Glutamatergic neuron (in vitro differentiated cells): Measurements from ENCODE around the gene S1PR1. TPM values are rescaled to one million over a fixed set of nuclear protein-coding genes. Genes with fewer than 3 reads are reported as not detected.
"Not testable (repeated sequence)": the region's sequence is repeated elsewhere in the genome, so short reads cannot be mapped to it uniquely, and the experiment has no call there.

Experiments used
- DNase-seq: peaks from one replicate; pipeline ENCODE4 v3.0.0; 2022
- H3K27ac Mint-ChIP-seq: one replicate; pipeline ENCODE4 v1.8.0; 2020; ENCODE audit warnings: mild to moderate bottlenecking, mixed read lengths, inconsistent platforms; ENCODE audit not compliant: unreplicated experiment
- H3K27me3 Mint-ChIP-seq: one replicate; pipeline ENCODE4 v1.8.0; 2020; ENCODE audit warnings: mild to moderate bottlenecking, moderate library complexity, mixed read lengths, inconsistent platforms; ENCODE audit not compliant: unreplicated experiment
- H3K36me3 Mint-ChIP-seq: one replicate; pipeline ENCODE4 v1.8.0; 2020; ENCODE audit warnings: mild to moderate bottlenecking, mixed read lengths, inconsistent platforms; ENCODE audit not compliant: unreplicated experiment
- H3K4me1 Mint-ChIP-seq: one replicate; pipeline ENCODE4 v1.8.0; 2020; ENCODE audit warnings: mild to moderate bottlenecking, low read depth, mixed read lengths, inconsistent platforms; ENCODE audit not compliant: unreplicated experiment
- H3K4me3 Mint-ChIP-seq: one replicate; pipeline ENCODE4 v1.8.0; 2020; ENCODE audit warnings: mild to moderate bottlenecking, mixed read lengths, inconsistent platforms; ENCODE audit not compliant: unreplicated experiment
- H3K9me3 Mint-ChIP-seq: one replicate; pipeline ENCODE4 v1.8.0; 2020; ENCODE audit warnings: mild to moderate bottlenecking, moderate library complexity, mixed read lengths, inconsistent platforms; ENCODE audit not compliant: unreplicated experiment
- total RNA-seq: library from RNA; stranded (reverse); fragmentation: NEBNext Ultra II Directional; extraction: Animal tissue kit (Norgen Biotek cat#: 25700); gene quantifications from one replicate; pipeline ENCODE4 v1.2.1, GENCODE V29; 2021; ENCODE audit not compliant: unreplicated experiment
- TF ChIP-seq, protein P1 (sequence below): fragments of 200-600 bp; sonication (generic); IDR thresholded peaks from one replicate; pipeline ENCODE4 v1.5.0; 2021; ENCODE audit not compliant: partially characterized antibody, unreplicated experiment

The S1PR1 gene
- total RNA-seq, 1 donor from 2014 or later = not detected

DNA sequence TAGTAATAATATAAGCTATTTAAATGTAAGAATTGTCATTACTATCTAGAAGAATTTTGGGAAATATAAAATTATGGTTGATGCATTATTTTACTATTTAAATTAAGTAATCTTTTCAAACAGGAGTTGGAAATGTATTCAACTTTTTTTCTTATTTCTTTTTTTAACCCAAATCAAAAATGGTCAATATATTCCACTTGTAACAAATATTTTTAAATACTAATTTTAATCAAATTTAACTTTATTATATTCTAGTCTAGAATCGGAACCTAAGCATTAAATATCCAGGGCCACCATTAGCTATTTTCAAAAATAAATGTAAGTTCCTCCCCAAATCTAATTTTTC lies 37.2 kb upstream of the S1PR1 start:
- TF ChIP-seq, protein P1, sequence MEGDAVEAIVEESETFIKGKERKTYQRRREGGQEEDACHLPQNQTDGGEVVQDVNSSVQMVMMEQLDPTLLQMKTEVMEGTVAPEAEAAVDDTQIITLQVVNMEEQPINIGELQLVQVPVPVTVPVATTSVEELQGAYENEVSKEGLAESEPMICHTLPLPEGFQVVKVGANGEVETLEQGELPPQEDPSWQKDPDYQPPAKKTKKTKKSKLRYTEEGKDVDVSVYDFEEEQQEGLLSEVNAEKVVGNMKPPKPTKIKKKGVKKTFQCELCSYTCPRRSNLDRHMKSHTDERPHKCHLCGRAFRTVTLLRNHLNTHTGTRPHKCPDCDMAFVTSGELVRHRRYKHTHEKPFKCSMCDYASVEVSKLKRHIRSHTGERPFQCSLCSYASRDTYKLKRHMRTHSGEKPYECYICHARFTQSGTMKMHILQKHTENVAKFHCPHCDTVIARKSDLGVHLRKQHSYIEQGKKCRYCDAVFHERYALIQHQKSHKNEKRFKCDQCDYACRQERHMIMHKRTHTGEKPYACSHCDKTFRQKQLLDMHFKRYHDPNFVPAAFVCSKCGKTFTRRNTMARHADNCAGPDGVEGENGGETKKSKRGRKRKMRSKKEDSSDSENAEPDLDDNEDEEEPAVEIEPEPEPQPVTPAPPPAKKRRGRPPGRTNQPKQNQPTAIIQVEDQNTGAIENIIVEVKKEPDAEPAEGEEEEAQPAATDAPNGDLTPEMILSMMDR = no peak
- Mint-ChIP-seq H3K36me3 (no peaks in the 10 kb centered on the region), H3K27me3 (peaks cover 3% of the 10 kb centered on the region), H3K4me3 (no peak overlapping the region), H3K9me3 (peaks cover 1% of the 10 kb centered on the region), H3K4me1 (peaks cover 3% of the 10 kb centered on the region), H3K27ac (no peak overlapping the region)
- DNase-seq = no peak

DNA sequence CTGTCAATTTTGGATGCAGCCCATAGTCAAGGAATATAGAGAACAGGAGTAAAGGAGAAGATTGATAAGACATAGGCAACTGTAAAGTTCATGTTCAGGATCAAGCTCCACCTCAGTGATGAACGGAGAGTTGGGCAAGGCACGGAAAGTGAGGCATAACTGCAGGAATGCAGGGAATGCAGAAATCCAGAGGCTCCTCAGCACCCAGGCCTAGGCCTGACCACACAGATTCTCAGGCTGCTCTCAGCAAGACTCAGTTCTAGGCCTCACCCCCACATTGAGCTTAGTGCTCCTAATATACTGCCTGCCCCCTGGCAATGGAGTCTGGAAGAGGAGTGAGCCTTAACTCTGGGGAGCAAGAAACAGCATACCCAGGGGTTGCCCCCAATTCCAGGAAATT lies 36.3 kb upstream of the S1PR1 start:
- TF ChIP-seq, protein P1 = no peak
- H3K27ac Mint-ChIP-seq = no peak overlapping the region
- no peak overlapping the region for H3K4me3 Mint-ChIP-seq
- no peaks in the 10 kb centered on the region for H3K36me3 Mint-ChIP-seq
- H3K9me3 Mint-ChIP-seq = peaks cover 1% of the 10 kb centered on the region
- H3K4me1 Mint-ChIP-seq = peaks cover 3% of the 10 kb centered on the region
- DNase-seq = no peak
- H3K27me3 Mint-ChIP-seq = peaks cover 3% of the 10 kb centered on the region

DNA sequence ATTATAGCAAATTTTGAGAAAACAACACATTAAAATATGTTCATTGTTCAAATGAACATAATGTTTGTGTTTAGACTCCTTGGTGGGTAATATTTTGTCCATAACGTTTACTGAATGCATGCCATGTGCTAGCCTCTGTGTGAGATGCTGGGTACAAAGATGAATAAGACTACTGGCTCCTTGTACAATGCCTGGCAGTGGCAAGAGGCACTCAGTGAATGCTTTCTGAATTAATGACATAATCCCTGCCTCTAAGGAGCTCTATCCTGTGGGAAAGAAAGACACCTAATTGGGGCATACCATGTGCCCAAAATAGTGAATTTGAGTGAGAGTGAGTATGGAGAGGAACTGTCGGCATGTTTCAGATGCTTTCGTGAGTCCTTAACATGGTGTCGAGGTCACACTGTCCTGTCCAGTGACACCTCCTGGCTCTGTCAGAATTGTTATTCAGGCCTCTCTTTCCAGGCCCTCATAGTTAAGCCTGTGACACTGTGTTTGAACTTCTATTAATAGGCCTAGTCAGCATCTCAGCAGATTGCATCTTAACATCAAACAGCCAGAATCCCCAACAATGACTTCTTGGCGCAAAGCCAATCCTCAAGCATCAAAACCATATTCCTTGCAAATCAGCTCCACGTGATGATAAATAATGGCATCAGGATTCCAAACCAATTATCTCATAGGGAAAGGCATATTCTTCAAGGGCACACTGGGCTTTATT lies 32.8 kb upstream of the S1PR1 start:
- no peaks in the 10 kb centered on the region for H3K36me3 Mint-ChIP-seq
- H3K27ac Mint-ChIP-seq = no peak overlapping the region
- peaks cover 3% of the 10 kb centered on the region for H3K4me1 Mint-ChIP-seq
- no peak for DNase-seq
- peaks cover 1% of the 10 kb centered on the region for H3K9me3 Mint-ChIP-seq
- H3K4me3 Mint-ChIP-seq = no peak overlapping the region
- TF ChIP-seq, protein P1 = no peak
- peaks cover 3% of the 10 kb centered on the region for H3K27me3 Mint-ChIP-seq

DNA sequence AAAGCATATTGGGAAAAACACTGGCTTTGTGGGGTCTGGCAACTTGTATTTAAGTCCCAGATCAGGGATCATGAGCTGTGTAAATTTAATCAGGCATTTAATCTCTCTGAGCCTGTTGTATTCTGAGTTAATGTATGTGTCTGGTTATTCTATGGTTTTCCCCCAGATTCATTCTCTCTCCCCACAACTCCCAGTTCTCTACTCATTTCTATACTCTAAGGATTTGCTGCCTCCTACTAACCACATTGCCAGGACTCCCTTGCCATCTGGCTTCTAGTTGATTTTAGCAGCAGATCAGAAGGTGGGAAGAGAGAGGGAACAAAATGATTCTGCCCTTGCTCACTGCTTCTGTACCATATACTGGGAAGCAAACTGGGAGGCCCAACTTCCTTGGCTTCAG lies 31.4 kb upstream of the S1PR1 start:
- DNase-seq = no peak
- TF ChIP-seq, protein P1 = no peak
- Mint-ChIP-seq H3K27me3 (no peaks in the 10 kb centered on the region), H3K27ac (no peak overlapping the region), H3K9me3 (no peaks in the 10 kb centered on the region), H3K4me3 (no peak overlapping the region), H3K4me1 (peaks cover 3% of the 10 kb centered on the region), H3K36me3 (no peaks in the 10 kb centered on the region)

DNA sequence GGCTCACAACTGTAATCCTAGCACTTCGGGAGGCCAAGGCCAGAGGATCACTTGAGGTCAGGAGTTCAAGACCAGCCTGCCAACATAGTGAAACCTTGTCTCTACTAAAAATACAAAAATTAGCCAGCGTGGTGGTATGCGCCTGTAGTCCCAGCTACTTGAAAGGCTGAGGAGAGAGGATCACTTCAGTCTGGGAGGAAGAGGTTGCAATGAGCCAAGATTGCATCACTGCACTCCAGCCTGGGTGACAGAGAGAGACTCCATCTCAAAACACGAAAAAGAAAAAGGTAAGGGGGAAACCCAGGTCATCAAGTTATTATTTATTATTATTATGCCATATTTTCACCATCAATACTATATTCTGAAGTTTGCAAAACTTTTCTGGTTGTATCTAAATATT lies 30.7 kb upstream of the S1PR1 start:
- not testable (repeated sequence) for H3K27me3 Mint-ChIP-seq, H3K4me3 Mint-ChIP-seq, H3K27ac Mint-ChIP-seq, DNase-seq, H3K4me1 Mint-ChIP-seq, H3K36me3 Mint-ChIP-seq, H3K9me3 Mint-ChIP-seq

DNA sequence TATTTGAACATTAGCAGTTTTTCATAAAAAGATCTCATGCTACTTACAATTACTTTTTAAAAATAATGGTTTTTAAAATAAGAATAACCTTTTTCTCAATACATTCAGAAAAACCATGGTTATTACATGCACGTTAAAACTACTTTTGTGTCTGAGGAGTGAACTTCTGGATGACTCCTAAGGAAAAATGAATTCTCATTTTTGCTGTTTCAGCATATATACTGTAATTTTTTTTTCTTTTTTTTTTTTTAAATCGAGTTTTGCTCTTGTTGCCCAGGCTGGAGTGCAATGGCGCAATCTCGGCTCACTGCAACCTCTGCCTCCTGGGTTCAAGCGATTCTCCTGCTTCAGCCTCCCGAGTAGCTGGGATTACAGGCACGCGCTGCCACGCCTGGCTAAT lies 29.5 kb upstream of the S1PR1 start:
- not testable (repeated sequence) for H3K4me1 Mint-ChIP-seq, H3K4me3 Mint-ChIP-seq, H3K36me3 Mint-ChIP-seq, DNase-seq, H3K9me3 Mint-ChIP-seq, H3K27ac Mint-ChIP-seq, H3K27me3 Mint-ChIP-seq
